BLaER1 treated with 17β-estradiol and CSF1 and Interleukin-3, amounts not matched to agents 10 nM and 100 nM (cell line): Measurements from ENCODE around the gene FUT7.

Experiments used
- H3K27ac ChIP-seq, 11 experiments: shearing (Covaris generic); formaldehyde crosslinking; 2 replicates each; pipeline ENCODE4 v1.8.1; 2022
- H3K27me3 ChIP-seq, 11 experiments: shearing (Covaris generic); formaldehyde crosslinking; 2 replicates each; pipeline ENCODE4 v1.8.1; 2022
- H3K36me3 ChIP-seq, 11 experiments: shearing (Covaris generic); formaldehyde crosslinking; 2 replicates each; pipeline ENCODE4 v1.8.1; 2022
- H3K4me1 ChIP-seq, 10 experiments: shearing (Covaris generic); formaldehyde crosslinking; 2 replicates each; pipeline ENCODE4 v1.8.1; 2022
- H3K4me2 ChIP-seq, 11 experiments: shearing (Covaris generic); formaldehyde crosslinking; 2 replicates each; pipeline ENCODE4 v1.8.1; 2022
- H3K4me3 ChIP-seq, 10 experiments: shearing (Covaris generic); formaldehyde crosslinking; 2 replicates each; pipeline ENCODE4 v1.8.1; 2022
- H3K9ac ChIP-seq, 11 experiments: shearing (Covaris generic); formaldehyde crosslinking; 2 replicates each; pipeline ENCODE4 v1.8.1; 2022
- H3K9me3 ChIP-seq, 11 experiments: shearing (Covaris generic); formaldehyde crosslinking; replicated peaks in 1 of 11; 2 replicates each; pipeline ENCODE4 v1.8.1; 2022
- H4K20me1 ChIP-seq, 11 experiments: shearing (Covaris generic); formaldehyde crosslinking; 2 replicates each; pipeline ENCODE4 v1.8.1; 2022
- Cebpa-rat ChIP-seq, 11 experiments: shearing (Covaris generic); IDR thresholded peaks; 2 replicates each; pipeline ENCODE4 v1.8.1; 2022

FUT7 gene

DNA sequence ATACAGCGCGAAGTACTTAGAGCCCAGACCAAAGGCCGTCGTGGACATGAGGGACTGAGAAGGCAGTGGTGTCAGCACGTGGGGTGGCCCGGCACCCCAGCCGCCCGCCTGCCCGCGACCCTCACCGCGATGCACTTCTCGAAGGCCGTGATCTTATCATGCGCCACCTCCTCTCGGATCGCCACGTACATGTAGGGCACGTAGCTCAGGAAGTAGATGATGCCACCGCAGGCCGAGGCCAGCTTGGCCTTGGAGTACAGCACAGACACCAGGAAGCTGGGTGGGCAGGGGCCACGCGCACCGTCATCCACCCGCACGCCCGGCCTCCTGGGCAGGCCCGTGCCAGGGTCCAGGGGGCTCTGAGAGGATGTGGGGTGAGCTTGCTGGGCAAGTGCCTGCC, 14.8 kb downstream of the FUT7 start:
- Histone ChIP-seq H3K9me3 (no peaks in the 10 kb centered on the region), H3K4me3 (no peak overlapping the region), H3K27ac (no peak overlapping the region), H3K4me1 (peaks cover 0 to 14% (median 6%) of the 10 kb centered on the region in 10 experiments; a peak in 8 of 20 replicates), H4K20me1 (peaks cover 0 to 71% (median 7%) of the 10 kb centered on the region in 11 experiments; a peak in 10 of 22 replicates), H3K27me3 (no peaks in the 10 kb centered on the region), H3K36me3 (peaks cover 42 to 89% (median 69%) of the 10 kb centered on the region in 11 experiments), H3K9ac (no peak overlapping the region), H3K4me2 (no peak overlapping the region)
- TF ChIP-seq Cebpa-rat (IDR thresholded peaks at IDR 0.05) = no peak

DNA sequence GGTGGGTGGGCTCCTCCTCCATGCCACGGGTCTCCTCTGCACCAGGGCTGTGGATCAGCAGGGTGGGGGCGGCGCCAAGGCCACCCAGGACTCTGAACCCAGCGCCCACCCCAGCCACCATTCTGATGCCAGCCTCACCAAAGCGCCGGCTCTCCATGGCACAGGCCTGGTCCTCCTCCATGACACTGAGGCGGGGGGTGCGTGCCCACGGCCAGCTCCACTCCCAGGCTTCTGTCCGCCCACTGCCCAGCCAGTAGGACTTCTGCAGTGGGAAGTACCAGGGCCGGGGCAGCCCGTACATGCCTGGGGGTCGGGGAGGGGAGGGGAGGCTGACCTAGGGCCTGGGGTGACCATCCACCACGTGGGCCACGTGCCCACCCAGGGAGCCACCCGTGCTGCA, 15.5 kb downstream of the FUT7 start:
- peaks cover 0 to 68% (median 5%) of the 10 kb centered on the region in 11 experiments; a peak in 10 of 22 replicates for H4K20me1 ChIP-seq
- no peak overlapping the region for H3K9ac ChIP-seq
- H3K9me3 ChIP-seq = no peaks in the 10 kb centered on the region
- H3K27me3 ChIP-seq = no peaks in the 10 kb centered on the region
- H3K27ac ChIP-seq = no peak overlapping the region
- H3K4me1 ChIP-seq = peaks cover 0 to 14% (median 6%) of the 10 kb centered on the region in 10 experiments; a peak in 8 of 20 replicates
- TF ChIP-seq Cebpa-rat (IDR thresholded peaks at IDR 0.05) = no peak
- H3K4me3 ChIP-seq = no peak overlapping the region
- H3K36me3 ChIP-seq = peaks cover 42 to 87% (median 69%) of the 10 kb centered on the region in 11 experiments
- no peak overlapping the region for H3K4me2 ChIP-seq

DNA sequence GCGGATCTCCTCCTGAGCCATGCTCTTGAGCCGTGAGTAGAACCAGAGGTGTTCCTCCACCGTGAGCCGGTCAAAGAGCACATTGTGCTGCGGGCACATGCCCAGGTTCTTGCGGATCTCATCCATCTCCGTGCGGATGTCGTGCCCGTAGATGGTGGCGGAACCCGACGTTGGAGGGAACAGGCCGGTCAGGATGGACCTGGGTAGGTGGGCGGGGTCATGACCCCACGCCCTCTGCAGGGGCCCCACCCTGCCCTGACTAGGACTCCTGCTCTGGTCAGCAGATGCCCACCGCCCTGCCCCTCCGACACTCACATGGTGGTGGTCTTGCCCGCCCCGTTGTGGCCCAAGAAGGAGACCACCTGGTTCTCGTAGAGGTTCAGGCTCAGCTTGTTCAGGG, 15.9 kb downstream of the FUT7 start:
- no peaks in the 10 kb centered on the region for H3K9me3 ChIP-seq
- H3K4me2 ChIP-seq = no peak overlapping the region
- H3K4me3 ChIP-seq = no peak overlapping the region

DNA sequence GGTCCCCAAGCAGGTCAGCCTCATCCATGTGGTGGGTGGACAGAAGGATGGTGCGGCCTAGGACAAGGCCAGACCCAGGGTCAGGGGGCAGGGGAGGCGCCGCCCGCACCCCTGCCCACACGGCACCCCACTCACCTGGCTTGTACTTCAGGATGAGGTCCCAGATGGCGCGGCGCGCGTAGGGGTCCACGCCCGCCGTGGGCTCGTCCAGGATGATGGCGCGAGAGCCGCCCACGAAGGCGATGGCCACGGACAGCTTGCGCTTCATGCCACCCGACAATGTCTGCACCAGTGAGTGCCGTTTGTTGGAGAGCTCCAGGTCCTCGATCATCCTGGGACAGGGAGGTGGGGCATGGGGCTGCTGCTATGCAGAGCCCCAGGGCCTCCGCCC, 16.4 kb downstream of the FUT7 start:
- Histone ChIP-seq H3K9ac (no peak overlapping the region), H3K4me3 (no peak overlapping the region), H3K27me3 (no peaks in the 10 kb centered on the region), H3K36me3 (peaks cover 42 to 84% (median 68%) of the 10 kb centered on the region in 11 experiments), H3K9me3 (no peaks in the 10 kb centered on the region), H3K27ac (no peak overlapping the region), H3K4me1 (peaks cover 0 to 12% (median 6%) of the 10 kb centered on the region in 10 experiments; a peak in 8 of 20 replicates), H4K20me1 (peaks cover 0 to 59% (median 0%) of the 10 kb centered on the region in 11 experiments; a peak in 1 of 22 replicates), H3K4me2 (no peak overlapping the region)
- no peak for TF ChIP-seq Cebpa-rat (IDR thresholded peaks at IDR 0.05)

More for the DNA sequence above, 15.9 kb downstream of the FUT7 start:
- H3K27me3 ChIP-seq = no peaks in the 10 kb centered on the region
- H3K36me3 ChIP-seq = peaks cover 42 to 87% (median 72%) of the 10 kb centered on the region in 11 experiments
- no peak overlapping the region for H3K9ac ChIP-seq
- H3K27ac ChIP-seq = no peak overlapping the region
- TF ChIP-seq Cebpa-rat (IDR thresholded peaks at IDR 0.05) = no peak
- peaks cover 0 to 63% (median under 1%) of the 10 kb centered on the region in 11 experiments; a peak in 8 of 22 replicates for H4K20me1 ChIP-seq
- peaks cover 0 to 14% (median 6%) of the 10 kb centered on the region in 10 experiments; a peak in 8 of 20 replicates for H3K4me1 ChIP-seq

DNA sequence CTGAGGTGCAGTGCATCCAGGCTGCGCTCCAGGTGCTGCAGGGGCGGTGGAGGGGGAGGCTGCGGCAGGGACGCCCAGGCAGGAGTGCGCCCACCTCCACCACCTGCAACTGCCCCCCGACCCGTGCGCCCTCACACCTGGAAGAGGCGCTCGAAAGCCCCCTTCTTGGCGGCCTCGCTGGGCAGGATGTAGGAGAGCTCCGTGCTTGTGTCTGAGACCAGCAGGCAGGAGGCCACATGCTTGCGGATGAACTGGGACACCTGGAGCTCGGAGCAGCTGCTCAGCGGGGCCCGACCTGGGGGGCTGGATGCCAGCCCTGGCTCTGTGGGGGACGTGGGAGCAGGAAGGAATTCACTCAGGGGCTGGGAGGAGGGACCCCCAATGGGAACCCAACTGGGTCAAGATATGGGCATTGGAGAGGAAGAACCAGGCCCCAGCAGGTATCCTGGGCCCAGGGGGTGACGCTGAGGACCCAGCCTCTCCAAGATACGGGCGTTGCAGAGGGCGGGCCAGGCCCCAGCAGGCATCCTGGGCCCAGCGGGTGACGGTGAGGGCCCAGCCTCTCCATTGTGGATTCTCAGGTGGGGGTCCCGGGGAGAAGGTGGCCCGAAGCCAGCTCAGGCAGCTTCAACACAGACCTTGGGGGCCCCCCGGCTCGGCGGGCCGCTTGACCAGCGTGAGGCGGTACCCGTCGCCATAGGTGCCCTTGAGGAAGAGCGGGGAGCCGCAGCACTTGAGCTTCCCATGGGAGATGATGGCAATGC, 16.9 kb downstream of the FUT7 start:
- Histone ChIP-seq H3K27ac (no peak overlapping the region), H3K36me3 (peaks cover 42 to 80% (median 64%) of the 10 kb centered on the region in 11 experiments), H3K4me2 (no peak overlapping the region), H3K4me3 (no peak overlapping the region), H3K4me1 (peaks cover 0 to 11% (median 6%) of the 10 kb centered on the region in 10 experiments; a peak in 8 of 20 replicates), H4K20me1 (peaks cover 0 to 53% (median 0%) of the 10 kb centered on the region in 11 experiments; a peak in 1 of 22 replicates), H3K9ac (no peak overlapping the region), H3K27me3 (no peaks in the 10 kb centered on the region), H3K9me3 (no peaks in the 10 kb centered on the region)
- no peak for TF ChIP-seq Cebpa-rat (IDR thresholded peaks at IDR 0.05)

- Histone ChIP-seq H3K4me3 (no peak overlapping the region), H3K9ac (no peak overlapping the region), H3K27me3 (no peaks in the 10 kb centered on the region), H3K36me3 (peaks cover 44 to 83% (median 65%) of the 10 kb centered on the region in 11 experiments), H3K4me2 (no peak overlapping the region), H3K4me1 (peaks cover 0 to 5% (median 0%) of the 10 kb centered on the region in 10 experiments; a peak in 1 of 20 replicates), H3K27ac (no peak overlapping the region), H4K20me1 (peaks cover 0 to 47% (median 0%) of the 10 kb centered on the region in 11 experiments; a peak in 1 of 22 replicates), H3K9me3 (no peaks in the 10 kb centered on the region)
- TF ChIP-seq Cebpa-rat (IDR thresholded peaks at IDR 0.05) = no peak
Measured at GRCh38 chr9:137014166-137014565, 17.7 kb downstream of the FUT7 start.

DNA sequence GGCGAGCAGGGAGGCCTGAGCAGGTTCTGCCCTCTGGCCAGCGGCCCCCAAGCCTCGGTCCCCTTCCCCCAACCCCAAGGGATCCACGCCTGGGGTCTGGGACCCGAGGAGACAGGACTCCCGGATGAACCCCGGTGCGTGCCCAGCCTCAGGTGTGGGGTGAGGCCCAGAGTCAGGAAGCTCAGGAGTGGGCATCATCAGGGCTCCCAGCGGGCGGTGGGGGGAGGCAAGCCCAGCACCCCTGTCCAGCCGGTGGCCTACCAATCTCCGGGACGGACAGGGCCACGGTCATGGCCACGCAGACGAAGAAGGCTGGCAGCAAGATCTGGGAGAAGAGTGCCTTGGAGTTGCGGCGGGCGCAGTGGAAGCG, 18.3 kb downstream of the FUT7 start:
- Histone ChIP-seq H3K4me2 (no peak overlapping the region), H3K9me3 (no peaks in the 10 kb centered on the region), H3K9ac (no peak overlapping the region), H3K27me3 (no peaks in the 10 kb centered on the region), H3K27ac (no peak overlapping the region), H4K20me1 (peaks cover 0 to 42% (median 0%) of the 10 kb centered on the region in 11 experiments; a peak in 1 of 22 replicates), H3K36me3 (peaks cover 44 to 77% (median 63%) of the 10 kb centered on the region in 11 experiments), H3K4me1 (no peaks in the 10 kb centered on the region), H3K4me3 (no peak overlapping the region)
- TF ChIP-seq Cebpa-rat (IDR thresholded peaks at IDR 0.05) = no peak

DNA sequence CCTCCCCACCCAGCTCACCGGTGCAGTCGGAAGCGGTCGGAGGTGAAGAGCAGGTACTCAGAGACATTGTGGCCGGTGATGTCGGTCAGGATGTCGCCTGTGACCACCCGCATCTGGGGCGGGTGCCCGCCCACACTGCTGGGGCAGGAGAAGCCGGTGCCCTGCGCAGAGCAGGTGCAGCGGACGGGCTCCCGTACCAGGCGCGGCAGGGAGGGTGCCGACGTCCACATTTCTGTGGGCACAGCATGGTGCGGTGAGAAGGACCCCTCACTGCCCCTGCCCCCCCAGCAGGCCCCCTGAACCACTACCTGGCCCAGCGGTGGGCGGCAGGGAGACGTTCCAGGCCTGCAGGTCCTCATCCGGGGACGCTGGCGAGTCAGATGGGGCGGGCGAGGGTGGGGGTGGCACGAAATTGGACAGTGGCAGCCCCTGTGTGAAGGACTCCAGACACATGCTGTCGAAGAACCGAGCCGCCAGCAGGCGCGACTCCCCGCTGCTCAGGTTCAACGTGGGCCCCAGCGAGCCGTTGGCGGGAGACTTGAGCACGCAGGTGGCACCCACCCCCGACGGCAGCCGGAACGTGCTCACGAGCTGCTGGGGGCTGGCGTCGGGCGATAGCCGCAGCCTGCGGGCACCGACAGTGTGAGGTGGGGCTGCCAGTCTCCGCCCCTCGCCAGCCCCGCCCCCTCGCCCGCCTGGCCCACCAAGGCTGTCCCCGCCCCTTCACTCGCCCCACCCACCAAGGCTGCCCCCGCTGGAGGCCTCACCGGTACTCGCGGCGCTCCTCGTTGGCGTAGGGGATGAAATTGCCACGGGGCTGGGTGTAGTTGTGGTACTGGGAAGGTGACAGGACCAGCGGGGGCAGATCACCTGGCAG, 19.0 kb downstream of the FUT7 start:
- Histone ChIP-seq H3K4me3 (no peak overlapping the region), H3K4me2 (no peak overlapping the region), H3K27ac (no peak overlapping the region), H3K36me3 (peaks cover 43 to 78% (median 65%) of the 10 kb centered on the region in 11 experiments), H3K9ac (no peak overlapping the region), H4K20me1 (peaks cover 0 to 46% (median 0%) of the 10 kb centered on the region in 11 experiments; a peak in 1 of 22 replicates), H3K9me3 (no peaks in the 10 kb centered on the region), H3K4me1 (peaks cover 0 to 5% (median 3%) of the 10 kb centered on the region in 10 experiments; a peak in 11 of 20 replicates), H3K27me3 (no peaks in the 10 kb centered on the region)
- TF ChIP-seq Cebpa-rat (IDR thresholded peaks at IDR 0.05) = no peak
